Endothelial cell (in vitro differentiated cells): ENCODE results near the gene GALNT11. TPM values are rescaled to one million over a fixed set of nuclear protein-coding genes. Genes with fewer than 3 reads are reported as not detected.

Source experiments
- DNase-seq: peaks from one replicate; pipeline ENCODE4 v3.0.0; 2021; ENCODE audit warnings: low spot score
- H3K27ac Mint-ChIP-seq: one replicate; pipeline ENCODE4 v1.8.0; 2021; ENCODE audit warnings: mixed read lengths, inconsistent platforms; ENCODE audit not compliant: unreplicated experiment
- H3K27me3 Mint-ChIP-seq: one replicate; pipeline ENCODE4 v1.8.0; 2021; ENCODE audit warnings: mild to moderate bottlenecking, moderate library complexity, mixed read lengths, inconsistent platforms; ENCODE audit not compliant: unreplicated experiment
- H3K36me3 Mint-ChIP-seq: one replicate; pipeline ENCODE4 v1.8.0; 2021; ENCODE audit warnings: mild to moderate bottlenecking, low read depth, mixed read lengths, inconsistent platforms; ENCODE audit not compliant: unreplicated experiment
- H3K4me1 Mint-ChIP-seq: one replicate; pipeline ENCODE4 v1.8.0; 2021; ENCODE audit warnings: mild to moderate bottlenecking, mixed read lengths, inconsistent platforms; ENCODE audit not compliant: unreplicated experiment
- H3K4me3 Mint-ChIP-seq: one replicate; pipeline ENCODE4 v1.8.0; 2021; ENCODE audit warnings: mild to moderate bottlenecking, mixed read lengths, inconsistent platforms; ENCODE audit not compliant: unreplicated experiment
- H3K9me3 Mint-ChIP-seq: one replicate; pipeline ENCODE4 v1.8.0; 2021; ENCODE audit warnings: mixed read lengths, inconsistent platforms; ENCODE audit not compliant: unreplicated experiment
- total RNA-seq: library from RNA; stranded (reverse); fragmentation: NEBNext Ultra II Directional; extraction: Animal tissue kit (Norgen Biotek cat#: 25700); gene quantifications from one replicate; pipeline ENCODE4 v1.2.1, GENCODE V29; 2021; ENCODE audit not compliant: unreplicated experiment
- TF ChIP-seq, protein P1 (sequence below): fragments of 200-600 bp; sonication (generic); IDR thresholded peaks from one replicate; pipeline ENCODE4 v1.5.0; 2021; ENCODE audit warnings: antibody characterized with exemption; ENCODE audit not compliant: unreplicated experiment

The GALNT11 gene
- total RNA-seq, 1 donor from 2014 or later = 21.2 TPM

GRCh38 chr7:152000191-152000590 is 25.3 kb upstream of the GALNT11 start:
- TF ChIP-seq, protein P1, sequence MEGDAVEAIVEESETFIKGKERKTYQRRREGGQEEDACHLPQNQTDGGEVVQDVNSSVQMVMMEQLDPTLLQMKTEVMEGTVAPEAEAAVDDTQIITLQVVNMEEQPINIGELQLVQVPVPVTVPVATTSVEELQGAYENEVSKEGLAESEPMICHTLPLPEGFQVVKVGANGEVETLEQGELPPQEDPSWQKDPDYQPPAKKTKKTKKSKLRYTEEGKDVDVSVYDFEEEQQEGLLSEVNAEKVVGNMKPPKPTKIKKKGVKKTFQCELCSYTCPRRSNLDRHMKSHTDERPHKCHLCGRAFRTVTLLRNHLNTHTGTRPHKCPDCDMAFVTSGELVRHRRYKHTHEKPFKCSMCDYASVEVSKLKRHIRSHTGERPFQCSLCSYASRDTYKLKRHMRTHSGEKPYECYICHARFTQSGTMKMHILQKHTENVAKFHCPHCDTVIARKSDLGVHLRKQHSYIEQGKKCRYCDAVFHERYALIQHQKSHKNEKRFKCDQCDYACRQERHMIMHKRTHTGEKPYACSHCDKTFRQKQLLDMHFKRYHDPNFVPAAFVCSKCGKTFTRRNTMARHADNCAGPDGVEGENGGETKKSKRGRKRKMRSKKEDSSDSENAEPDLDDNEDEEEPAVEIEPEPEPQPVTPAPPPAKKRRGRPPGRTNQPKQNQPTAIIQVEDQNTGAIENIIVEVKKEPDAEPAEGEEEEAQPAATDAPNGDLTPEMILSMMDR = no peak
- no peak overlapping the region for H3K4me3 Mint-ChIP-seq
- no peaks in the 10 kb centered on the region for H3K27me3 Mint-ChIP-seq
- no peaks in the 10 kb centered on the region for H3K36me3 Mint-ChIP-seq
- DNase-seq = no peak
- no peak overlapping the region for H3K27ac Mint-ChIP-seq
- H3K9me3 Mint-ChIP-seq = no peaks in the 10 kb centered on the region
- no peaks in the 10 kb centered on the region for H3K4me1 Mint-ChIP-seq

DNA sequence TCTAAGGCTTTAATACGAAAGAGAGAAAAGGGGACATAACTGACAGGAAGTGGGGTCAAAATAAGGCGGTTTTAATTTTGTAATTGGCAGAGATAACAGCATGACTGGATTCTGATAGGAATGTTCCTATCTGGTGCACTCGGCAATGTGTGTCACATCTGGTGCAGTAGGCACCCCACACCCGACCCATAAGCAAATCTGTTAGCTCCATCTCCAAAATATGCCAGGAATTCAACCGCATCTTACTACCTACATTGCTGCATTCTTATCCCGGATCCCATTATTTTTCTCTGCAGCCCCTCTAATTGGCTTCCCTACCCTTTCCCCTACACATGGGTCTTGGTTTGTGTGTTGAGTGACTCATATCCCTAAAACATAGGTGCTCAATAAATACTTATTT is 19.1 kb upstream of the GALNT11 start:
- no peaks in the 10 kb centered on the region for H3K4me1 Mint-ChIP-seq
- no peak overlapping the region for H3K4me3 Mint-ChIP-seq
- no peak overlapping the region for H3K27ac Mint-ChIP-seq
- no peak for DNase-seq
- no peaks in the 10 kb centered on the region for H3K27me3 Mint-ChIP-seq
- TF ChIP-seq, protein P1 = no peak
- H3K36me3 Mint-ChIP-seq = no peaks in the 10 kb centered on the region
- no peaks in the 10 kb centered on the region for H3K9me3 Mint-ChIP-seq

- TF ChIP-seq, protein P1 = no peak
- Mint-ChIP-seq H3K9me3 (no peaks in the 10 kb centered on the region), H3K27me3 (no peaks in the 10 kb centered on the region), H3K4me1 (no peaks in the 10 kb centered on the region), H3K27ac (no peak overlapping the region), H3K4me3 (no peak overlapping the region), H3K36me3 (no peaks in the 10 kb centered on the region)
- no peak for DNase-seq
Measured at GRCh38 chr7:152011860-152012259, 13.6 kb upstream of the GALNT11 start.

DNA sequence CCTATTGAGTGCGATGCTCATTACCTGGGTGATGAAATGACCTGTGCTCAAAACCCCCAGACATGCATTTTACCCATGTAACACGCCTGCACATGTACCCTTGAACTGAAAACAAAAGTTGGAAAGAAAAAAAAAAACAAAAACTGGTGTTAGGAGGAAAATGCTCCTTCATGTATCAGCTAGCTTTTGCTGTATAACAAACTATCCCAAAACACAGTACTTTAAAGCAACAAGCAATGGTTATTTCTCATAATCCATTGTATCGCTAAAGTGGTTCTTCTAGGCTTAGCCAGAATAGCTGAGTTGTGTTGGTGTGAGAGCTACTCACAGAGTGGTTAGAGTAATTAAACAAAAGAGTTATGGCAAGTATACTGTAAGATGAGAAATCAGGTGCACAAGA is 12.2 kb upstream of the GALNT11 start:
- Mint-ChIP-seq H3K9me3 (no peaks in the 10 kb centered on the region), H3K4me1 (no peaks in the 10 kb centered on the region), H3K4me3 (no peak overlapping the region), H3K27ac (no peak overlapping the region), H3K36me3 (no peaks in the 10 kb centered on the region), H3K27me3 (no peaks in the 10 kb centered on the region)
- TF ChIP-seq, protein P1 = no peak
- DNase-seq = no peak

DNA sequence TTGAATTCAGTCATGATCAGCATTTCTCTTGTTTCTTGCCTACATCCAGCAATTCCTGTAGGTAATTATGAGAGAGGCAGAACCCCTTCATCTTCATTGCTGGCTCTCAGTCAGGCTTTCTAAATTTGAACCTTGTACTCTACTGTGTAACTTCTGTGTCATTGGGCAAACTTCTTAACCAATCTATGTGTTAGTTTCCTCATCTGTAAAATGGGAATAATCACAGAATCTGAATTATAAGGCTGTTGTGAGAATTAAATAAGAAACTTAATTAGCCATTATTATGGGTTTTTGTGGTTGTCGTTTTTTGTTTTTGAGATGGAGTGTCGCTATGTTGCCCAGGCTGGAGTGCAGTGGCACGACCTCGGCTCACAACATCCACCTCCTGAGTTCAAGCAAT is 11.5 kb upstream of the GALNT11 start:
- Mint-ChIP-seq H3K9me3 (no peaks in the 10 kb centered on the region), H3K4me3 (no peak overlapping the region), H3K36me3 (no peaks in the 10 kb centered on the region), H3K27ac (no peak overlapping the region), H3K4me1 (no peaks in the 10 kb centered on the region), H3K27me3 (no peaks in the 10 kb centered on the region)
- no peak for DNase-seq
- TF ChIP-seq, protein P1 = no peak
